CD4-positive, alpha-beta T cell treated with Interleukin-6 for 4 hours (primary cell): ENCODE measurements around the gene NUMA1.

Experiments used
- DNase-seq: peaks from one replicate; pipeline ENCODE4 v3.0.0-alpha.2; 2020; ENCODE audit warnings: mixed read lengths

Gene NUMA1

GRCh38 chr11:72061739-72062396, 18.5 kb downstream of the NUMA1 start:
- DNase-seq = no peak

- DNase-seq = no peak
Observed at GRCh38 chr11:72058416-72059034, 21.8 kb downstream of the NUMA1 start.

- no peak for DNase-seq
Observed at GRCh38 chr11:72048766-72049460, 31.4 kb downstream of the NUMA1 start.

GRCh38 chr11:72045849-72046248, 34.5 kb downstream of the NUMA1 start:
- DNase-seq = no peak

- no peak for DNase-seq
Observed at GRCh38 chr11:72042064-72042745, 38.1 kb downstream of the NUMA1 start.

- peak; percentile 63 for DNase-seq
Observed at GRCh38 chr11:72041364-72042063, 38.8 kb downstream of the NUMA1 start.

GRCh38 chr11:72040491-72041363, 39.6 kb downstream of the NUMA1 start:
- peak; percentile 88 for DNase-seq

GRCh38 chr11:72039856-72040401, 40.4 kb downstream of the NUMA1 start:
- no peak for DNase-seq

- DNase-seq = peak; percentile 24
Observed at GRCh38 chr11:72039031-72039855, 41.1 kb downstream of the NUMA1 start.

GRCh38 chr11:72038491-72038890, 41.9 kb downstream of the NUMA1 start:
- no peak for DNase-seq

- DNase-seq = no peak
Observed at GRCh38 chr11:72037554-72038311, 42.6 kb downstream of the NUMA1 start.

GRCh38 chr11:72036687-72037086, 43.7 kb downstream of the NUMA1 start:
- no peak for DNase-seq

- DNase-seq = no peak
Observed at GRCh38 chr11:72030472-72031045, 49.8 kb downstream of the NUMA1 start.

- no peak for DNase-seq
Observed at GRCh38 chr11:72026090-72026489, 54.3 kb downstream of the NUMA1 start.

GRCh38 chr11:72024069-72024754, 56.1 kb downstream of the NUMA1 start:
- DNase-seq = no peak

- no peak for DNase-seq
Observed at GRCh38 chr11:72023335-72023734, 57.0 kb downstream of the NUMA1 start.

GRCh38 chr11:72018171-72018570, 62.2 kb downstream of the NUMA1 start:
- DNase-seq = no peak

GRCh38 chr11:72015511-72016061, 64.8 kb downstream of the NUMA1 start:
- DNase-seq = no peak
